Stimulated activated CD4-positive, alpha-beta T cell treated with anti-CD3 and anti-CD28 coated beads, Interleukin-12 subunit alpha, Interleukin-12 subunit beta, amount 100 ng/mL, for 4 hours (primary cell): ENCODE data around the gene NUTF2.
"Not testable (repeated sequence)": the region's sequence is repeated elsewhere in the genome, so short reads cannot be mapped to it uniquely, and the experiment has no call there.

Experiments used
- DNase-seq: peaks from one replicate; pipeline ENCODE4 v3.0.0-alpha.2; 2020

NUTF2 gene

DNA sequence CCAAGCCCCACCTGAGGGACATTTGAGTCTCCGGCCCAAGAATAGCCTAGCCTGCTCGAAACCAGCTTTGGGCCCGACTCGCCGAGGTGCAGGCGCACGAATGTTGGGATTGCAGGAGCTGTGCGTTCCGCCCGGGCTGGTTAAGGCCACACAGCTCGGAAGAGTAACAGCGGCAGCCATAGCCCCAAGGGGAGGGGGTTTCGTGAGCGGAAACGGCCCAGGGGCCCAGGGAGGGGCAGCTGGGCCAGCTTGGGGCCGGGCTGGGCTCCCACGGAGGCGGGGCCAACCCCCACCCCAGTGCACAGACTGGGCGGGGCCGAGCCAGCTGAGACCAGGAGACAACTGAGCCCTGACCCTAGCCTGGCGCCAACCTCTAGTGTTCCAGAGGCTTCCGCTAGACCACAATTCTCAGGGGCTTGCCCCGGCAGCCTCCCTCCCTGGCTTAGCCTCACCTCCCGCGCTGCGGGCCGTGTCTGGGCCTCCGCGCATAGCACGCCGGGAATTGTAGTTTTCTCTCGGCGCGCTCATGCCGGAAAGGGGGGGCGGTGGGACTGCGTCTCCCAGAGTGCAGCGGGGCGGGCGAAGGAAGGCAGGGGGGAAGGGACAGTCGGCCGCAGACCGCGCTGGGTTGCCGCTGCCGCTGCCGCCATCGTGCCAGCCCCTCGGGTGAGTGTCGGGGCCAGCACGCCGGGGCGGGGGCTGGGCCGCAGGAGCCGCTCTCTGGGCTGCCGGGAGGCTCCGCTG, at the start of gene NUTF2:
TSS of gene NUTF2 (plus strand) at position 614 of the 744 bp plus-strand sequence. CDS start 18,198 bp downstream, outside the sequence.
- DNase-seq: peak; percentile 92

DNA sequence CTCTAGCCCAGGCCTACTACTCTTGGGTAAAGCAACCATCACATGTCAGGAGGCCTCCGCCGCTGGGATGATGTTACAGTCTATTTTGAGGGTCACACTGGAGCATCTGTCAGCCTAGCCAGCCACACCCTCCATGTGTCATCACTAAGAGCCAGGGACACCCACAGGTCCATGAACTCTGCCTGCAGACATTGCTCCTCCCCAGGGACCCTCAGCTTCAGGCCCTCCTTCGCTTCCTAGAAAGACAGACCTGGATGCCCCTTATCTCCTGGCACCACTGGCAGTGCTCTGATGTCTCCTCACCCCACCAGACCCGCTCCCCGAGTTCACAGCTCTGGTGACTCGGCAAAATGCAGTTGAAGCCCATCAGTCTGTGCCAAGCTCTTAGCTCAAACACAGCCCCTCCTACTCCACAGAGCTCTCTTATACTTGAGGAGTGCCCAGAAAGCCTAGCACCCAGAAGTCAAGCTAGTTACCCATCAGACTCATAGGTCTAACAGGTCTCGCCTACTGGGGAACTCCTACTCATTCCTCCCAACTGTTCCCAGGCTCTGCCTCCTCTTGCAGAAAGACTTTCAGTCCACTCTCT, 46.3 kb upstream of the NUTF2 start:
- DNase-seq: no peak

GRCh38 chr16:67801241-67801640, 45.5 kb upstream of the NUTF2 start:
- no peak for DNase-seq

GRCh38 chr16:67801883-67802282, 44.9 kb upstream of the NUTF2 start:
- peak; percentile 6 for DNase-seq

- DNase-seq: no peak
Observed at GRCh38 chr16:67803894-67804293, 42.8 kb upstream of the NUTF2 start.

GRCh38 chr16:67804853-67805542, 41.7 kb upstream of the NUTF2 start:
- DNase-seq: no peak

GRCh38 chr16:67805718-67806427, 40.9 kb upstream of the NUTF2 start:
- DNase-seq: no peak

GRCh38 chr16:67806428-67807147, 40.1 kb upstream of the NUTF2 start, which contains the start of the genes RANBP10 and TSNAXIP1:
Gene RANBP10, minus strand, starts transcription at chr16:67806560. Its CDS starts 24 bp downstream, at chr16:67806536.
Gene TSNAXIP1, plus strand, starts transcription at chr16:67806889. Its CDS starts 261 bp downstream, at chr16:67807150.
- DNase-seq: peak; percentile 90

GRCh38 chr16:67807148-67807682, 39.5 kb upstream of the NUTF2 start:
- DNase-seq: no peak

DNA sequence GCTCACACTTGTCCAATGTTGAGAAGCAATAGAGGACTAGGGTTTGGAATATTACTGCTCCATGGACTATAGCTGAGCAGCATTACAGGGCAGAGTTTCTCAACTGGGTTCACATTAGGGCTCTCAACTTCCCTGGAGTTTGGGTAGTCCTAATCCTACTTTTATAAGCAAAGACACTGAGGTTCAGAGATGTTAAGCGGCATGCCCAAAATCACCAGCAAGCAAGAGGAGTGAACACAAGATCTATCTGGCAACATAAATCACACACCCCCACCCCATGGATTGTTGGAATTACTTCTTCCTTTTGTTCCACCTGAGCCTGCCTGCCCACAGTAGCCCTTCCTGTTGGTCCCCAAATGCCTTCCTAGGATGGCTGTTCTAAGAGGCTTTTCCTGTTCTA, 34.8 kb upstream of the NUTF2 start:
- no peak for DNase-seq

GRCh38 chr16:67814567-67814966, 32.2 kb upstream of the NUTF2 start:
- no peak for DNase-seq

- no peak for DNase-seq
Observed at GRCh38 chr16:67820608-67821259, 26.0 kb upstream of the NUTF2 start.

DNA sequence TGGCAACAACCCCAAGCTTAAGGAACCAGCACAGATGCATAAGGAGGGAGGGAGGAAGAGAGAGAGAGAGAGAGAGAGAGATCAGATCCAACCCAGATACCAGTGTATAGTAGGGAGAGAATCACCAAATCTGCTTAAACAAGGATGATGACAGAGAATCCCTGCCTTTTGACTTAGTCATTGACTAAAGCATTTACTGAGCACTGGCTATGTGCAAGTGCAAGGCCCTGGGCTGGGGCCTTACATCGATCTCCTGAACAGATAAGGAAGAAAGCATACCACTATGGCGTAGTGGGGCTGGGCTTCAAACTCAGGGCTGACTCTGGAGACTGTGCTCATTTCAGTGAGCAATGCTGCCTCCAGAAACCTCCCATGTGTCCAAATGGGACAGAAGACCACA, 24.2 kb upstream of the NUTF2 start:
- DNase-seq: no peak

GRCh38 chr16:67825119-67825518, 21.6 kb upstream of the NUTF2 start:
- no peak for DNase-seq

DNA sequence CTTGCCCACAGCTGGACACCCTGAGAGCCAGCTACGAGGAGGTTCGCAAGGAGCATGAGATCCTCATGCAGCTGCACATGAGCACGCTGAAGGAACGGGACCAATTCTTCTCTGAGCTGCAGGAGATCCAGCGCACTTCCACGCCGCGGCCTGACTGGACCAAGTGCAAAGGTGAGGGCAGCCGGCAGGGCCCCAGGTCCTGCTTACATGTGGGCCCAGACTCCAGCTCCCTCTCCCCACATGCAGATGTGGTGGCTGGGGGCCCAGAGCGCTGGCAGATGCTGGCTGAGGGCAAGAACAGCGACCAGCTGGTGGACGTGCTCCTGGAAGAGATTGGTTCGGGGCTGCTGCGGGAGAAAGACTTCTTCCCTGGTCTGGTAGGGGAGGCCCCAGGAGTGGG, 20.8 kb upstream of the NUTF2 start:
- no peak for DNase-seq

DNA sequence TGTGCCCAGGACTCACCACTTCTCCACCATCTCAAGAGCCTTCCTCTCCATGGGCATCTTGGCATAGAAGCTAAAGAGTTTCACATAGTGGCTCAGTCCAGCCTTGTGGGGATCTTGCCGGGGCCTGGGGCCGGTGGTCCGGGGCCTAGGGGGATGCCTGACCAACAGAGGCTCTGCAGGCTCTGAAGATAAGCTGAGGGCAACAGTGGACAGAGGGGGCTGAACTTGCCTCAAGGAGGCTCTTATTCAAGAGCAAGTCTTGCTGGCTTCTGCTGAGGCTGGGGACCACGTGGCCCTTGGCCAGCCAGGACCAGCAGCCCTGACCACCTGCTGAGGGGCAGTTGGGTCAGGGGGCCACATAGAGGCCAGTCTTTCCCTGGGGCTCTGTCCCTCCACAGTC, 18.1 kb upstream of the NUTF2 start:
- no peak for DNase-seq

- no peak for DNase-seq
Observed at GRCh38 chr16:67833030-67833414, 13.7 kb upstream of the NUTF2 start.

- DNase-seq: peak; percentile 88
Observed at GRCh38 chr16:67833415-67834241, 13.1 kb upstream of the NUTF2 start.

GRCh38 chr16:67834242-67834614, 12.5 kb upstream of the NUTF2 start:
- DNase-seq: no peak

- not testable (repeated sequence) for DNase-seq
Observed at GRCh38 chr16:67837190-67837589, 9.5 kb upstream of the NUTF2 start.

- DNase-seq: no peak
Observed at GRCh38 chr16:67837811-67838210, 8.9 kb upstream of the NUTF2 start.
